GM19455 (cell line): ENCODE measurements around the gene PTP4A2.

Source experiments
- ATAC-seq: cut with Tn5 transposase; IDR thresholded peaks from one replicate; pipeline ENCODE4 v1.9.1; 2021; ENCODE audit not compliant: unreplicated experiment

PTP4A2 gene

GRCh38 chr1:31938184-31938975, at the start of gene PTP4A2:
Gene PTP4A2 (minus strand): TSS chr1:31938368. CDS start chr1:31919065, 19,303 bp downstream.
- ATAC-seq: peak; percentile 59

- ATAC-seq: no peak
Measured at GRCh38 chr1:31987135-31987619, 49.0 kb upstream of the PTP4A2 start.

DNA sequence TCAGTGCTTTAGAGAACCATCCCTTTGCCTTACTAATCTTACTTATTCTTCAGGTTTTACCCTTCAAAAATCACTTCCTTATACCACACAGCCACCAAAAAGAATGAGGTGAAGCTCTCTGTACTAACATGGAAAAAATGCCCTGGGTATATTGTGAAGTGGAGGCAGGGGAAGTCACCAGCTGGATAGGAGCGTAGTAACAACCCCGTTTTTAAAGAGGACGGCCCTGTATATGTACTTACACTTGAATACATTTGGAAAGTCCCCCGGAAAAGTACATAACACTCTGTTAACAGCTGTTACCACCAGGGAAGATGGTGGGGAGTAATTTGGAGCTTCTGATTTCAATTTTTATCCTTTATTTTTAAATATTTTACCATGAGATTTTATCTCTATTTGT, 47.3 kb upstream of the PTP4A2 start:
- no peak for ATAC-seq

DNA sequence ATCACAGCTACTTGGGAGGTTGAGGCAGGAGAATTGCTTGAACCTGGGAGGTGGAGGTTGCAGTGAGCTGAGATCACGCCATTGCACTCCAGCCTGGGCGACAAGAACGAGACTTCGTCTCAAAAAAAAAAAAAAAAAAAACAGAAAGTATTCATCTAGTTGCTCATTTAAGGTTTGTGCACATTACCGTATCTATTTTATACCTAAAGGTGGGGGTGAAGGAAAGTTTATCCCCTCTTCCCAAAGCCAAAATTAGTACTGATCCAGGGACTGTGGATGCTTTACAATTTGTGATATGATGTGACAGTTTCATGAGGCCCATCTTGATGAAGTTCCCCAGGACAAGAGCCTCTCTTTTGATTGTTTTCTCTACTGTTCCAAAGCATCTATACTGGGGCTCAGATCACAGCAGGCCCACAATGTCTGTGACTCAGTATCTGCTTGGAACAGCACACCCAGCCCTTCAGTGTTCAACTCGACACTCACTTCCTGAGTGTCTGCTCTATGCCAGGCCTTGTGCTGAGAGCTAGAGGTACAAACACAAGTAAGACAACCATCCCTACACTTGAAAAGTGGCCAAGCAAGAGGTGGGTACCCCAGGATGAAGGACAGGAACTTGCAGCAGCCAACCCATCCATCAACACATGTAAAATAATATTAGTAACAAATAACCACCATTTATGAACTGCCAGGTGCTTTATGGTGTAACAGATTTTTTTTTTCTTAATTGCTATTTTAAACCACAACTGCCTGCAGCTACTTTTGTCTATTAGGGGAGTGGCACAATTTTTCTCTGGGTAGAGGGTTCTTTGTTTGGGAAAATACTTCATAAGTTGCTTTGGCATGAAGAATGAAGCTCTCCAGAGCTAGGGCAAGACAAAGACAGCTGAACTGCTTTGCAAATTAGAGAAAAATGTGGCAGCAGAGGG, 46.5 kb upstream of the PTP4A2 start:
- ATAC-seq: no peak

DNA sequence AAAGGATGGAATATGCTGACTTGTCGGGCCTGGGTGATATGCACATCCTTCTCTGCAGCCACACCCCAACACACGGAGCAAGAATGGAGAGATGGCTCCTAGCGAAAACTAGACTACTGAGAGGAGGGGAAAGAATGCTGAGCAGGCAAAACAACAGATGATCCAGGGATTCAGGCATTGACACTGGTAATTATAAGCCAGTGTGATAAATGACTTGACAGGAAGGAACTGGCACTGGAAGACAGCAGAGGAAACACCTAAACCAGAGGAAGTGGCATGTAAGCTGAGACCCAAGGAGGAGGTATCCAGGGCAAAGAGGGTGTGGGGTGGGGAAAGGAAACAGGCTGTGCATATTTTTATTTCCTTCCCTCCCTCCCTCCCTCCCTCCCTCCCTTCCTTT, 43.8 kb upstream of the PTP4A2 start:
- no peak for ATAC-seq

GRCh38 chr1:31981456-31981839, 43.3 kb upstream of the PTP4A2 start:
- ATAC-seq: no peak

DNA sequence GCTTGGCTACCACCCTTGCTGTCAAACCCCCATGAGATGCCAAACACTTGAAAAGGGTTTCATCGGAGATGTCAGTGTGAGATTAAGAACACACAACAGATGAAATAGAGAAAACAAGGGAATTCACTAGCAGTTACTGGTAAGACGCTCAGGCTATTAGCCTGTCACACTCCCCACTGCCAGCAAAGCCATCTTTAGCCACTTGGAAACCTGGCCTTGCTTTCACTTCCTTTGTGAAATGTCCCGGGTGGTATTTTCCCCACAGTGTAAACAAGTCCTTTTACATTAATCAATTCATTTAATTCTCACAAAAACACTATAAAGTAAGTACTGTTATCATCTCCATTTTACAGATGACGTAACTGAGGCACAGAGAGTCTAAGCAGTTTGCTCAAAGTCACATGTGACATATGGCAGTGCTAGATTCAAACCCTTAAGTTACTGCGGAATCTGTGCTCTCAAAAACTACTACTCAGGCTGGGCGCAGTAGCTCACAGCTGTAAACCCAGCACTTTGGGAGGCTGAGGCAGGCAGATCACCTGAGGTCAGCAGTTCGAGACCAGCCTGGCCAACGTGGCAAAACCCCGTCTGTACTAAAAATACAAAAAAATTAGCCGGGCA, 42.8 kb upstream of the PTP4A2 start:
- peak; percentile 55 for ATAC-seq

GRCh38 chr1:31978843-31979400, 40.8 kb upstream of the PTP4A2 start:
- ATAC-seq: no peak

- no peak for ATAC-seq
Measured at GRCh38 chr1:31977385-31978131, 39.4 kb upstream of the PTP4A2 start.

- ATAC-seq: no peak
Measured at GRCh38 chr1:31976401-31976800, 38.2 kb upstream of the PTP4A2 start.

DNA sequence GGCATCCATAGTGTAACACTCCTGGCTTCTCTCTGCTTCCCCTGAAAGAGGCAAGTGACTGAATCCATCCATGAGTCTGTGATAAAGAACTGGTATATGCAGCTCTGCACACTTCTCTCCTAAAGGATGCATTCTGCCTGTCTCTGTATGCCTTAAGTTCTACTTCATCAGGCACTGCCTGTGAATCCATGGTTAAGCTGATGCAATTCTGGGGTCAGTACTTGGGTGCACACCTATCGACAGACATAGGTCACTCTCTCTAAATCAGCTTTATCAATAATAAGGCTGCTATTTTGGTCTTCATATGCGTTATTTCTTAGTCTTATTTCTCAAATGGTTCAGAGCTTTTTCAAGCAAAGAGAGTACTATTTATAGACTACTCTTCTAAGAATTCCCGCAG, 32.7 kb upstream of the PTP4A2 start:
- ATAC-seq: no peak

DNA sequence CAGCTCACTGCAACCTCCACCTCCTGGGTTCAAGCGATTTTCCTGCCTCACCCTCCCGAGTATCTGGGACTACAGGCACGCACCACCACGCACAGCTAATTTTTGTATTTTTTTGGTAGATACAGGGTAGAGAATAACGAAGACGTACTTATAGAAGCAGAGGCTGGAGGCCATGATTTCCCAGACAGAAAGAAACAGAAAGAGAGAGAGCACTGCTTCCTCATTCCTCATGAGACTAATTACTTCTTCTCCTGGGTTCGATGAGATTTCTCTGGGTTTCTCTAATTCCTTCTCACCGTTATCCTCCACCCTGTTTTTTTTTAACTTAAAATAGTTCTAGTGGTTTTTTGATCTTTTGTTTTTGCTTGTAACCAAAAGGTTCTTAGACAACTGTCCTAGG, 23.4 kb upstream of the PTP4A2 start:
- ATAC-seq: no peak

GRCh38 chr1:31959521-31960340, 21.6 kb upstream of the PTP4A2 start:
- ATAC-seq: no peak

- no peak for ATAC-seq
Measured at GRCh38 chr1:31957701-31958674, 19.8 kb upstream of the PTP4A2 start.

DNA sequence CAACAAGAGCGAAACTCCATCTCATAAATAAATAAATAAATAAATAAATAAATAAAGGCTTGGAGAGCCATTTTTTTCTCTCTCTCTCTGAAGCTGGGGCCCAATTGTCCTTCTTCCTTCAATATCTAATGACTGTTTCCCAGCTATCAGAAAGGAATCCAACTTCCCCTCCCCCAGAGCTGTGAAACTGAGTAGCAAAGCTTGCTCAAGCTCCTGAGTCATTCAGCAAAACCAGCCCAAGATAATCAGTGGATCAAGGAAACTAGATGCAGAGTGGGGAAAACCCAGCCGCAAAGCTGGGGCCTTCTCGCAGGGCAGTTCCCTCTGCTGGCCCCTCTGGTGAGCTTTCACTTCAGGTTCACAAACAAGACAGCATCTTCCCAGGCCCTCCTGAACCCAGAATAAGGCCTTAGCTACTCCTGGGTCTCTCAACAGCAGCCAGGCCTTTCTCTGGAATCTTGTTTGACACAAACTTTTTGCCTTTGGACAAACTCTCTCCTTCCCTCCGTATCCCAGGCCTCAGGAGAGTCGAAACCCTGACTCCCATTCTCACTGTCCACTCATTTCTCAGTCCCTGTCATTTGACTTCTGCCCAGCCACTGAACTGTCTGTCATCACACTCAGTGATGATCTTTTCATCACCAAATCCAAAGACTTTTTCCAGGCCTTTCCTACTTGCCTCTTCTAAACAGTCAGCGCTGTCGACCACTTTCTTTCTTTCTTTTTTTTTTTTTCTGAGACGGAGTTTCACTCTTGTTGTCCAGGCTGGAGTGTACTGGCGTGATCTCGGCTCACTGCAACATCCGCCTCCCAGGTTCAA, 18.0 kb upstream of the PTP4A2 start:
- peak; percentile 61 for ATAC-seq

GRCh38 chr1:31954607-31955283, 16.6 kb upstream of the PTP4A2 start:
- ATAC-seq: no peak

DNA sequence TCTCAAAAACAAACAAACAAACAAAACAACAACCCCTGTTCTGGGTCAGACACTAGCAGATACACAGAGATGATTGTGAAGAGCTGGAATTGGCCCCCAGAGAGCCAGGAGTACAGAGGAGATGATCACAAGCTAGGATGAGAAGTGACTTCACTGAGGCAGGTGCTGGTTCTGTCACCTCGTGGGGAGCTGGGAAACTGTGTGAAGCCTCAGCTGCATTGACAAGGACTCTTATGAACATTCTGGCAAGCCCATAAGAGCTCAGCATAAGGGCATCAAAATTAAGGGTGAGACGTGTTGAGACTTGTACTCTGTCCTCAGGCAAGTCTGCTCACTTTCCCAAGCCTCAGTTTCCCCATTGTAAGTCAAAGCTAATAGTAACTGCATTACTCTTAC, 14.7 kb upstream of the PTP4A2 start:
- no peak for ATAC-seq
